NCI-H2227 (cell line): ENCODE results near the gene TMEM130.

Experiments
- DNase-seq: peaks from one replicate; lab custom pipeline; 2025; ENCODE audit not compliant: unreplicated experiment; lab: John Stamatoyannopoulos, UW

The TMEM130 gene

GRCh38 chr7:98869597-98870120, at the start of gene TMEM130:
TMEM130 (minus strand) TSS chr7:98870014; CDS start chr7:98869861, 153 bp downstream.
- DNase-seq = peak; percentile 73

GRCh38 chr7:98917331-98917730, 47.5 kb upstream of the TMEM130 start:
- no peak for DNase-seq

GRCh38 chr7:98913612-98914011, 43.8 kb upstream of the TMEM130 start:
- DNase-seq = no peak

GRCh38 chr7:98913026-98913425, 43.2 kb upstream of the TMEM130 start:
- no peak for DNase-seq

GRCh38 chr7:98911916-98912315, 42.1 kb upstream of the TMEM130 start:
- no peak for DNase-seq

- DNase-seq = no peak
Measured at GRCh38 chr7:98910427-98910826, 40.6 kb upstream of the TMEM130 start.

- DNase-seq = no peak
Measured at GRCh38 chr7:98909487-98909886, 39.7 kb upstream of the TMEM130 start.

- DNase-seq = no peak
Measured at GRCh38 chr7:98908585-98908984, 38.8 kb upstream of the TMEM130 start.

GRCh38 chr7:98907570-98907969, 37.8 kb upstream of the TMEM130 start:
- DNase-seq = no peak

GRCh38 chr7:98903246-98903645, 33.4 kb upstream of the TMEM130 start:
- DNase-seq = no peak

GRCh38 chr7:98902523-98902922, 32.7 kb upstream of the TMEM130 start:
- DNase-seq = peak; percentile 74

GRCh38 chr7:98900815-98901214, 31.0 kb upstream of the TMEM130 start:
- no peak for DNase-seq

- DNase-seq = no peak
Measured at GRCh38 chr7:98899816-98900215, 30.0 kb upstream of the TMEM130 start.

- no peak for DNase-seq
Measured at GRCh38 chr7:98892609-98893008, 22.8 kb upstream of the TMEM130 start.

- no peak for DNase-seq
Measured at GRCh38 chr7:98887038-98887437, 17.2 kb upstream of the TMEM130 start.

GRCh38 chr7:98884416-98884815, 14.6 kb upstream of the TMEM130 start:
- DNase-seq = no peak

GRCh38 chr7:98881561-98882315, 11.9 kb upstream of the TMEM130 start:
- no peak for DNase-seq

GRCh38 chr7:98880485-98880884, 10.7 kb upstream of the TMEM130 start:
- DNase-seq = no peak

GRCh38 chr7:98879979-98880315, 10.1 kb upstream of the TMEM130 start:
- DNase-seq = no peak

- peak; percentile 46 for DNase-seq
Measured at GRCh38 chr7:98879198-98879978, 9.6 kb upstream of the TMEM130 start.

- peak; percentile 92 for DNase-seq
Measured at GRCh38 chr7:98878365-98879197, 8.8 kb upstream of the TMEM130 start, which contains the start of gene TRRAP. TRRAP (plus strand) TSS chr7:98878532; CDS start chr7:98881151, 2,619 bp downstream.
